Glomerular endothelial cell (primary cell): ENCODE results near the gene ASTN2. TPM values are rescaled to one million over a fixed set of nuclear protein-coding genes. Genes with fewer than 3 reads are reported as not detected.
"Not testable (repeated sequence)": the region's sequence is repeated elsewhere in the genome, so short reads cannot be mapped to it uniquely, and the experiment has no call there.

ENCODE experiments used
- DNase-seq: peaks from one replicate; pipeline ENCODE4 v3.0.0-alpha.2; 2011; ENCODE audit warnings: low read depth, low spot score; ENCODE audit errors: extremely low read depth
- total RNA-seq: library from RNA; depleted of rRNA; stranded (reverse); fragments of >200 nt; gene quantifications from 2 replicates; pipeline ENCODE4 v1.2.3, GENCODE V29; 2015

ASTN2 gene
- total RNA-seq, 1 donor from 2014 or later, result 3.8 TPM

- DNase-seq, result no peak
Observed at GRCh38 chr9:116476935-116477381, 937.9 kb downstream of the ASTN2 start.

GRCh38 chr9:116476002-116476401 lies 938.9 kb downstream of the ASTN2 start:
- DNase-seq, result no peak

- DNase-seq, result no peak
Observed at GRCh38 chr9:116475201-116475600, 939.7 kb downstream of the ASTN2 start.

- DNase-seq, result no peak
Observed at GRCh38 chr9:116471944-116472506, 942.8 kb downstream of the ASTN2 start.

GRCh38 chr9:116471093-116471906 lies 943.6 kb downstream of the ASTN2 start:
- no peak for DNase-seq

- DNase-seq, result no peak
Observed at GRCh38 chr9:116468793-116469527, 945.9 kb downstream of the ASTN2 start.

- no peak for DNase-seq
Observed at GRCh38 chr9:116468369-116468768, 946.5 kb downstream of the ASTN2 start.

GRCh38 chr9:116467740-116468351 lies 947.0 kb downstream of the ASTN2 start:
- DNase-seq, result no peak

- DNase-seq, result no peak
Observed at GRCh38 chr9:116466271-116467235, 948.3 kb downstream of the ASTN2 start.

GRCh38 chr9:116465576-116466270 lies 949.1 kb downstream of the ASTN2 start:
- DNase-seq, result no peak

- no peak for DNase-seq
Observed at GRCh38 chr9:116464987-116465571, 949.8 kb downstream of the ASTN2 start.

GRCh38 chr9:116464423-116464822 lies 950.4 kb downstream of the ASTN2 start:
- DNase-seq, result no peak

- DNase-seq, result no peak
Observed at GRCh38 chr9:116461632-116462031, 953.2 kb downstream of the ASTN2 start.

- DNase-seq, result no peak
Observed at GRCh38 chr9:116460026-116460425, 954.8 kb downstream of the ASTN2 start.

- no peak for DNase-seq
Observed at GRCh38 chr9:116459576-116459975, 955.3 kb downstream of the ASTN2 start.

GRCh38 chr9:116456490-116457088 lies 958.3 kb downstream of the ASTN2 start:
- DNase-seq, result no peak

- DNase-seq, result not testable (repeated sequence)
Observed at GRCh38 chr9:116454539-116454938, 960.3 kb downstream of the ASTN2 start.

- DNase-seq, result no peak
Observed at GRCh38 chr9:116453785-116454184, 961.1 kb downstream of the ASTN2 start.

- DNase-seq, result no peak
Observed at GRCh38 chr9:116452634-116453033, 962.2 kb downstream of the ASTN2 start.
